Astrocyte of the spinal cord (primary cell): ENCODE measurements around the gene ABCA2.

Experiments used
- DNase-seq: peaks from one replicate; pipeline ENCODE4 v3.0.0; 2011; ENCODE audit warnings: low read depth, low spot score
- H3K4me3 ChIP-seq: 2 replicates; pipeline ENCODE4 v1.5.1; 2011; ENCODE audit warnings: low read depth, mild to moderate bottlenecking, low read length, moderate library complexity
- CTCF ChIP-seq: IDR thresholded peaks from 2 replicates; pipeline ENCODE4 v1.5.1; 2012; ENCODE audit warnings: low read depth, mild to moderate bottlenecking, low read length, inconsistent platforms
- in situ Hi-C: cut with HindIII; loops from 2 replicates; pipeline ENCODE4 v1.10.0; 2017; ENCODE audit warnings: low sequenced_read_pairs

ABCA2 gene

GRCh38 chr9:137062384-137062783 is 34.3 kb upstream of the ABCA2 start:
- no peak overlapping the region for H3K4me3 ChIP-seq
- DNase-seq, result no peak
- no peak for TF ChIP-seq CTCF
- in situ Hi-C loops, result no loop called here

GRCh38 chr9:137058521-137059234 is 30.6 kb upstream of the ABCA2 start:
- no peak overlapping the region for H3K4me3 ChIP-seq
- in situ Hi-C loops, result no loop called here
- TF ChIP-seq CTCF, result no peak
- DNase-seq, result no peak

- TF ChIP-seq CTCF, result no peak
- in situ Hi-C loops, result no loop called here
- no peak overlapping the region for H3K4me3 ChIP-seq
- no peak for DNase-seq
Observed at GRCh38 chr9:137057545-137057944, 29.5 kb upstream of the ABCA2 start.

- no peak overlapping the region for H3K4me3 ChIP-seq
- DNase-seq, result no peak
- TF ChIP-seq CTCF, result no peak
- in situ Hi-C loops, result no loop called here
Observed at GRCh38 chr9:137056739-137057415, 28.8 kb upstream of the ABCA2 start.

GRCh38 chr9:137055385-137056364 is 27.6 kb upstream of the ABCA2 start:
- DNase-seq, result peak; percentile 83
- H3K4me3 ChIP-seq, result no peak overlapping the region
- in situ Hi-C loops, result no loop called here
- TF ChIP-seq CTCF, result no peak

GRCh38 chr9:137054932-137055384 is 26.9 kb upstream of the ABCA2 start:
- no peak for DNase-seq
- no peak overlapping the region for H3K4me3 ChIP-seq
- in situ Hi-C loops, result no loop called here
- no peak for TF ChIP-seq CTCF
